Natural killer cell treated with Interleukin-12 subunit alpha and Interleukin-12 subunit beta and Interleukin-15 and Interleukin-18, amount 100 ng/mL, for 72 hours (primary cell): ENCODE measurements around the gene GCHFR. TPM values are rescaled to one million over a fixed set of nuclear protein-coding genes. Genes with fewer than 3 reads are reported as not detected.

ENCODE experiments used
- total RNA-seq, 2 donors: library from RNA; stranded (reverse); gene quantifications; one replicate each; pipeline ENCODE4 v1.2.3, GENCODE V29; 2022

Gene GCHFR
- total RNA-seq, 2 donors from 2014 or later: 9.1 to 14.4 TPM

Other genes starting within 250 kb of the GCHFR start
- 10 to 100 TPM; 49.0 to 52.5 TPM for gene CCDC32, start 199.0 kb upstream of the GCHFR start, total RNA-seq
- 10 to 100 TPM; 14.3 to 19.0 TPM for gene RPUSD2, start 194.8 kb upstream of the GCHFR start, total RNA-seq
- 10 to 100 TPM; 20.1 to 48.6 TPM for gene KNL1, start 169.8 kb upstream of the GCHFR start, total RNA-seq
- 10 to 100 TPM; 36.2 to 59.6 TPM for gene RAD51, start 68.9 kb upstream of the GCHFR start, total RNA-seq
- gene RMDN3, start 8.8 kb upstream of the GCHFR start, total RNA-seq: 10 to 100 TPM; 35.9 to 72.6 TPM
- gene C15orf62, start 5.9 kb downstream of the GCHFR start, total RNA-seq: under 1 TPM; 0.12 to 0.22 TPM
- gene ZFYVE19, start 43.0 kb downstream of the GCHFR start, total RNA-seq: 10 to 100 TPM; 17.2 to 39.1 TPM
- gene DNAJC17, start 43.4 kb downstream of the GCHFR start, total RNA-seq: 10 to 100 TPM; 40.4 to 62.6 TPM
- not detected for gene PPP1R14D, start 64.6 kb downstream of the GCHFR start, total RNA-seq
- 1 to 10 TPM; 1.0 to 1.5 TPM for gene SPINT1, start 80.0 kb downstream of the GCHFR start, total RNA-seq
- not detected for gene RHOV, start 110.2 kb downstream of the GCHFR start, total RNA-seq
- gene VPS18, start 130.4 kb downstream of the GCHFR start, total RNA-seq: 10 to 100 TPM; 22.8 to 27.3 TPM
- under 1 TPM in 1 of 2 donors, not detected in 1; 0.17 TPM for gene DLL4, start 165.3 kb downstream of the GCHFR start, total RNA-seq
- gene CHAC1, start 189.4 kb downstream of the GCHFR start, total RNA-seq: 10 to 100 TPM in 1 of 2 donors, 1 to 10 TPM in 1; 7.7 to 13.1 TPM